ENCODE data around the gene YLPM1.

DNA sequence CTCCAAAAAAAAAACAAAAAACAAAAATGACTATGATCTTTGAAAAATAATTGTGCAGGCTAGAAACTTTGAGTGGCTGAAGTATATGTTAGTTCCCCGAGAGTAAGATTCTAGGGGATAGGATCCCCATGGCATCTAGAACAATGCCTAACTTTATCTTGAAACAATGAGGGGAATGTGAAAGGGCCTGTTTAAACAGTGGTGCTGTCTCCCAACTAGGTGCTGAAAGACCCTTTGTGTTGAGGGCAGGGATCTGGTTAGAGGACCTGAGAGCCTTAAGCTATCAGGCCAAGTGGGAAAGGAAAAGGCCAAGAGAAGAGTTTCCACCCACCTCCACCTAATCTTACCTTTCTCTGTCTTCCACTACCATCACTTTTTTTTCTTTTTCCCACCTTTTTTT, 6.8 kb upstream of the YLPM1 start:
- TF ChIP-seq, protein P1, sequence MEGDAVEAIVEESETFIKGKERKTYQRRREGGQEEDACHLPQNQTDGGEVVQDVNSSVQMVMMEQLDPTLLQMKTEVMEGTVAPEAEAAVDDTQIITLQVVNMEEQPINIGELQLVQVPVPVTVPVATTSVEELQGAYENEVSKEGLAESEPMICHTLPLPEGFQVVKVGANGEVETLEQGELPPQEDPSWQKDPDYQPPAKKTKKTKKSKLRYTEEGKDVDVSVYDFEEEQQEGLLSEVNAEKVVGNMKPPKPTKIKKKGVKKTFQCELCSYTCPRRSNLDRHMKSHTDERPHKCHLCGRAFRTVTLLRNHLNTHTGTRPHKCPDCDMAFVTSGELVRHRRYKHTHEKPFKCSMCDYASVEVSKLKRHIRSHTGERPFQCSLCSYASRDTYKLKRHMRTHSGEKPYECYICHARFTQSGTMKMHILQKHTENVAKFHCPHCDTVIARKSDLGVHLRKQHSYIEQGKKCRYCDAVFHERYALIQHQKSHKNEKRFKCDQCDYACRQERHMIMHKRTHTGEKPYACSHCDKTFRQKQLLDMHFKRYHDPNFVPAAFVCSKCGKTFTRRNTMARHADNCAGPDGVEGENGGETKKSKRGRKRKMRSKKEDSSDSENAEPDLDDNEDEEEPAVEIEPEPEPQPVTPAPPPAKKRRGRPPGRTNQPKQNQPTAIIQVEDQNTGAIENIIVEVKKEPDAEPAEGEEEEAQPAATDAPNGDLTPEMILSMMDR (IDR thresholded peaks at IDR 0.05) = no peak
- TF ChIP-seq POLR2A (IDR thresholded peaks at IDR 0.05) = no peak

Data from body of pancreas (tissue), 4 donors.